ENCODE results near the gene ZNF710. TPM values are rescaled to one million over a fixed set of nuclear protein-coding genes. Genes with fewer than 3 reads are reported as not detected.

ZNF710 gene
- total and polyA plus RNA-seq, 2 of the 8 experiments (the other 6 are each of a cell fraction or from before 2014, with no cell fraction given) = 10.5 to 24.0 TPM

DNA sequence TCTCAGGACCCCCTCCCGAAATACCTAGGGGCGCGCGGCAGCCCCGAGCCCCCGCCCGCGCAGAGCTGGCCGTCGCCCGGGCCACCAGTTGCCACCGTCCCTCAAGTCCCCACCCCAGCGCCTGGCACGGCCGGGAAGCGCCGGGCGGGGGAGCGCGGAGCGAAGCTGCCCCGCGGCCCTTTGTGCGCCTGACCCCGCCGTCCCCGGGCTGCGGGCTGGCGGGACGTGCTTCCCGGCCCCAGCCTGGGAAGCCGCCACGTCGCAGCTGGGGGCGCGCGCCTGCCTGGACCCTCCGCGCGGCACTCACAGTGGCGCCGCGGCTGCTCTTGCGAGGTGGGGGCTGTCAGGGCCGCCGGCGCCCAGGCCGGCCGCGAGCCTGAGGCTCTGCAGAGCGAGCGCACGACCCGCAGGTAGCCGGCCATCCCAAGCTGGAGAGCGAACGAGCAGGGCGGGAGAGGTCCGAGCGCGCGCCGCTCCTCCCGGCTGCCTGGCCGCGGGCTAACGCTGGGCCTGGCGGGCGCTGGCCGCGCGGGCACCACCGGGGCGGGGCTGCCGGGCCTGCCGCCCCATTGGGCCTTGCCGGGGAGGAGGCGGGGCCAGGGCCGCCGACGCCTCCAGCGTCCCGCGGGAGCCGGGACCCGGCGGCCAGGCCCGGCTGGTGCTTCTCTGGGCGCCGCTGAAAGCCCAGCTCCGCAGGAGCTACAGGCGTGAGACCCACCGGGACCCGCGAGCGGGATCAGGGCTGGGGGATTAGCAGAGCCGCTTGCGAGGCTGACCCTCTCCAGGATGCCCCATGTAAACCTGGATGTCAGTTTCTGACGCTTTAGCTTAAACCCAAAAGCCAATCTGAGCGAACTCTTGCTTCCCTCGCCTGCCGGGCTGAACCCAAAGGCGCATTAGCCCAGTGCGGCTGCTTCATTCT, 101.1 kb downstream of the ZNF710 start, which contains the start of gene IDH2 (continued):
- no peak for TF ChIP-seq SP4 (IDR thresholded peaks at IDR 0.05; ENCODE audit: low read length)
- TF ChIP-seq, protein P1, sequence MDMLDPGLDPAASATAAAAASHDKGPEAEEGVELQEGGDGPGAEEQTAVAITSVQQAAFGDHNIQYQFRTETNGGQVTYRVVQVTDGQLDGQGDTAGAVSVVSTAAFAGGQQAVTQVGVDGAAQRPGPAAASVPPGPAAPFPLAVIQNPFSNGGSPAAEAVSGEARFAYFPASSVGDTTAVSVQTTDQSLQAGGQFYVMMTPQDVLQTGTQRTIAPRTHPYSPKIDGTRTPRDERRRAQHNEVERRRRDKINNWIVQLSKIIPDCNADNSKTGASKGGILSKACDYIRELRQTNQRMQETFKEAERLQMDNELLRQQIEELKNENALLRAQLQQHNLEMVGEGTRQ (IDR thresholded peaks at IDR 0.05; ENCODE audit: low read length) = no peak
- no peak for TF ChIP-seq CEBPB (IDR thresholded peaks at IDR 0.05; ENCODE audit: low read depth, low read length)
- peak; percentile 90 for TF ChIP-seq POLR2AphosphoS5 (IDR thresholded peaks at IDR 0.05; ENCODE audit: low read depth, low read length)
- no peak for TF ChIP-seq SIRT6 (IDR thresholded peaks at IDR 0.05; ENCODE audit: low read length)
- no peak for TF ChIP-seq RAD21 (IDR thresholded peaks at IDR 0.05 in 1 of 2, conservative IDR thresholded peaks at IDR 0.05 in 1 of 2; ENCODE audit: low read depth in 2 of 2, low read length in 2 of 2)
- no peak for TF ChIP-seq GTF2F1 (IDR thresholded peaks at IDR 0.05; ENCODE audit: borderline replicate concordance, low read depth, low read length)
- no peak for TF ChIP-seq POU5F1 (IDR thresholded peaks at IDR 0.05; ENCODE audit: low read depth, low read length)
- TF ChIP-seq POLR2A (IDR thresholded peaks at IDR 0.05; ENCODE audit: control extremely low read depth in 1 of 2, low read depth in 2 of 2, low read length in 2 of 2) = peak; percentile 77 to 84
- no peak for TF ChIP-seq JUND (IDR thresholded peaks at IDR 0.05; ENCODE audit: low read length)
- no peak for TF ChIP-seq KDM1A (IDR thresholded peaks at IDR 0.05; ENCODE audit: borderline replicate concordance, low read length)
- no peak for TF ChIP-seq CBX5 (IDR thresholded peaks at IDR 0.05; ENCODE audit: low read depth, low read length)
- TF ChIP-seq CHD1 (IDR thresholded peaks at IDR 0.05; ENCODE audit: low read depth, low read length) = no peak
- TF ChIP-seq EZH2 (IDR thresholded peaks at IDR 0.05; ENCODE audit: low read depth, low read length, severe bottlenecking) = no peak
- peak; percentile 88 for TF ChIP-seq TAF7 (optimal IDR thresholded peaks at IDR 0.05; ENCODE audit: borderline replicate concordance, low read depth, low read length)
- TF ChIP-seq TEAD4 (IDR thresholded peaks at IDR 0.05; ENCODE audit: low read depth, low read length) = no peak
- TF ChIP-seq, protein P2, sequence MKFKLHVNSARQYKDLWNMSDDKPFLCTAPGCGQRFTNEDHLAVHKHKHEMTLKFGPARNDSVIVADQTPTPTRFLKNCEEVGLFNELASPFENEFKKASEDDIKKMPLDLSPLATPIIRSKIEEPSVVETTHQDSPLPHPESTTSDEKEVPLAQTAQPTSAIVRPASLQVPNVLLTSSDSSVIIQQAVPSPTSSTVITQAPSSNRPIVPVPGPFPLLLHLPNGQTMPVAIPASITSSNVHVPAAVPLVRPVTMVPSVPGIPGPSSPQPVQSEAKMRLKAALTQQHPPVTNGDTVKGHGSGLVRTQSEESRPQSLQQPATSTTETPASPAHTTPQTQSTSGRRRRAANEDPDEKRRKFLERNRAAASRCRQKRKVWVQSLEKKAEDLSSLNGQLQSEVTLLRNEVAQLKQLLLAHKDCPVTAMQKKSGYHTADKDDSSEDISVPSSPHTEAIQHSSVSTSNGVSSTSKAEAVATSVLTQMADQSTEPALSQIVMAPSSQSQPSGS (IDR thresholded peaks at IDR 0.05; ENCODE audit: low read length) = no peak
- TF ChIP-seq EGR1 (IDR thresholded peaks at IDR 0.05; ENCODE audit: borderline replicate concordance, low read depth, low read length) = no peak
- peak; percentile 82 for TF ChIP-seq KDM4A (IDR thresholded peaks at IDR 0.05; ENCODE audit: low read depth, low read length, severe bottlenecking)
- peak; percentile 83 for TF ChIP-seq TAF1 (IDR thresholded peaks at IDR 0.05; ENCODE audit: low read depth, low read length)
- no peak; the same call in 1 of the 2 replicates for TF ChIP-seq TBP (IDR thresholded peaks at IDR 0.05; ENCODE audit: low read depth, low read length)
- no peak for TF ChIP-seq SRF (IDR thresholded peaks at IDR 0.05; ENCODE audit: low read depth, low read length)
- TF ChIP-seq JUN (IDR thresholded peaks at IDR 0.05; ENCODE audit: low read depth, low read length) = no peak

Data from H1 (cell line).